Progenitor cell of endocrine pancreas (in vitro differentiated cells): Measurements from ENCODE around the gene C1orf198. TPM values are rescaled to one million over a fixed set of nuclear protein-coding genes. Genes with fewer than 3 reads are reported as not detected.

ENCODE experiments used
- DNase-seq: peaks from one replicate; pipeline ENCODE4 v3.0.0; 2021; ENCODE audit warnings: low spot score; ENCODE audit not compliant: unreplicated experiment
- H3K27ac Mint-ChIP-seq: 2 replicates; pipeline ENCODE4 v1.8.0; 2021; ENCODE audit warnings: mild to moderate bottlenecking, moderate library complexity, mixed read lengths
- H3K27me3 Mint-ChIP-seq: 2 replicates; pipeline ENCODE4 v1.8.0; 2021; ENCODE audit warnings: mixed read lengths
- H3K36me3 Mint-ChIP-seq: 2 replicates; pipeline ENCODE4 v1.8.0; 2022; ENCODE audit warnings: mixed read lengths; ENCODE audit not compliant: insufficient read depth
- H3K4me1 Mint-ChIP-seq: 2 replicates; pipeline ENCODE4 v1.8.0; 2021; ENCODE audit warnings: low read depth, mixed read lengths
- H3K4me3 Mint-ChIP-seq: 2 replicates; pipeline ENCODE4 v1.8.0; 2021; ENCODE audit warnings: low read depth, mild to moderate bottlenecking, moderate library complexity, mixed read lengths
- H3K9me3 Mint-ChIP-seq: 2 replicates; pipeline ENCODE4 v1.8.0; 2021; ENCODE audit warnings: low read depth, mixed read lengths
- total RNA-seq: library from RNA; stranded (reverse); gene quantifications from 2 replicates; pipeline ENCODE4 v1.2.1, GENCODE V29; 2021
- TF ChIP-seq, protein P1 (sequence below): fragments of 200-600 bp; sonication (generic); IDR thresholded peaks from one replicate; pipeline ENCODE4 v1.5.0; 2021; ENCODE audit warnings: antibody characterized with exemption, mild to moderate bottlenecking; ENCODE audit not compliant: unreplicated experiment

C1orf198 gene
- total RNA-seq, 1 donor from 2014 or later = 70.1 TPM

DNA sequence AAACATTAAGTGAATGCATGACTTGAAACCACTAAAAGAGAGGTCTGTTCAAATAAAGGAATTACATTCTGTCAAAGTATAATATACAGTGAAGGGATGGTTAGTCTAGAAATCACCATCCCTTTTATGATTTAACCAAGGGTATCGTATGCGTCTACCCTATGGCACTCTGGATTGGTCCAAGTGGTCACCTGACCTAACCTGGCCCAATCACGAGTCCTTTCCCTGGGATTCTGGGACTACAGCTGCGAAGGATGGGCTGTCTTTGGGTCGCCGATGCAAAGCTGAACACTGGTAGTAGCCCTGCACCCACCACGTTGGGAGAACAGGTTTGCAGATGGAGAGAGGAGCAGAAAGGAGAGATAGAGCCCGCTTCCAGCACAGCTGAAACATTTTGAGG lies 30.4 kb upstream of the C1orf198 start:
- H3K4me1 Mint-ChIP-seq = peaks cover 29% of the 10 kb centered on the region
- TF ChIP-seq, protein P1, sequence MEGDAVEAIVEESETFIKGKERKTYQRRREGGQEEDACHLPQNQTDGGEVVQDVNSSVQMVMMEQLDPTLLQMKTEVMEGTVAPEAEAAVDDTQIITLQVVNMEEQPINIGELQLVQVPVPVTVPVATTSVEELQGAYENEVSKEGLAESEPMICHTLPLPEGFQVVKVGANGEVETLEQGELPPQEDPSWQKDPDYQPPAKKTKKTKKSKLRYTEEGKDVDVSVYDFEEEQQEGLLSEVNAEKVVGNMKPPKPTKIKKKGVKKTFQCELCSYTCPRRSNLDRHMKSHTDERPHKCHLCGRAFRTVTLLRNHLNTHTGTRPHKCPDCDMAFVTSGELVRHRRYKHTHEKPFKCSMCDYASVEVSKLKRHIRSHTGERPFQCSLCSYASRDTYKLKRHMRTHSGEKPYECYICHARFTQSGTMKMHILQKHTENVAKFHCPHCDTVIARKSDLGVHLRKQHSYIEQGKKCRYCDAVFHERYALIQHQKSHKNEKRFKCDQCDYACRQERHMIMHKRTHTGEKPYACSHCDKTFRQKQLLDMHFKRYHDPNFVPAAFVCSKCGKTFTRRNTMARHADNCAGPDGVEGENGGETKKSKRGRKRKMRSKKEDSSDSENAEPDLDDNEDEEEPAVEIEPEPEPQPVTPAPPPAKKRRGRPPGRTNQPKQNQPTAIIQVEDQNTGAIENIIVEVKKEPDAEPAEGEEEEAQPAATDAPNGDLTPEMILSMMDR = no peak
- no peak overlapping the region for H3K4me3 Mint-ChIP-seq
- peaks cover 6% of the 10 kb centered on the region for H3K36me3 Mint-ChIP-seq
- no peaks in the 10 kb centered on the region for H3K27me3 Mint-ChIP-seq
- H3K27ac Mint-ChIP-seq = no peak overlapping the region
- no peaks in the 10 kb centered on the region for H3K9me3 Mint-ChIP-seq
- no peak for DNase-seq

DNA sequence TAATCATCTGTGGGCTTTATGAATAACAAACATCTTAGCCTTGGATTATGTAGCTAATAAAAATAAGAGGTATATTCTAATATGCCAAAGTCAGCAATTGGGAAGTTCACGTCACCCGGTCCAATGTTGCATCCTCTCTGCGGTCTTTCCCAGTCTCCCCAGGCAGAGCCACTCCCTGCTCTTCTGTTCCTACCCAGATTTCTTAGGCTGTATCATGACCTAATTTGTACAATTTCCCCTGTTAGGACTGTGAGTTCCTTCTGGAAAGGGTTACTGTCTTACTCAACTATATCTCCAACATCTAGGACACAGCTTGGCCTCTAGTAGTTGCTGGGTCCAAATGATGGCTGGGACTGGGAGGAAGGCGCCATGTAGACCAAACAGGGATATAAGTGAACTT lies 29.8 kb upstream of the C1orf198 start:
- no peaks in the 10 kb centered on the region for H3K9me3 Mint-ChIP-seq
- DNase-seq = no peak
- no peak overlapping the region for H3K4me3 Mint-ChIP-seq
- no peak overlapping the region for H3K27ac Mint-ChIP-seq
- H3K36me3 Mint-ChIP-seq = peaks cover 1% of the 10 kb centered on the region
- TF ChIP-seq, protein P1 = no peak
- H3K27me3 Mint-ChIP-seq = no peaks in the 10 kb centered on the region
- H3K4me1 Mint-ChIP-seq = peaks cover 29% of the 10 kb centered on the region

DNA sequence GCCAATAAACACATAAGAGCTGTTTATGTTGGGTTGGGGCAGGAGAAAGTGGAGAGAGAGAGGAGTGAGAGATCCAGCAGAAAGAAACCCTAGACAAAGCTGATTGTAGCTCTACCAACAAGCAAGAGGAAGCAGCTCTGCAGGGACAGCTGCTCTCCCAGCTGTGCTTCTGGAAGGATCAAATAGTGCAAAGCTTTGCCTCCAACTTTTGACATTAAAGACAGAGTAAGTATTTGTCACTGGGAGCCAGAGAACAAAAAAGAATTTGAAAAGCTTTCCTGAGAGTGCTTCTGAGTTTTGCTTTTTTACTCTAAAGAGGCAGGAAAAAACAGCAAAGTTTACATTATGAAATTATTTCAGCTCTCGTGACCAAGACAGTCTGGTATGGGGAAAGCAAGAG lies 28.5 kb upstream of the C1orf198 start:
- Mint-ChIP-seq H3K36me3 (no peaks in the 10 kb centered on the region), H3K4me3 (no peak overlapping the region), H3K9me3 (no peaks in the 10 kb centered on the region), H3K27ac (no peak overlapping the region), H3K4me1 (peaks cover 28% of the 10 kb centered on the region), H3K27me3 (no peaks in the 10 kb centered on the region)
- TF ChIP-seq, protein P1 = no peak
- no peak for DNase-seq

DNA sequence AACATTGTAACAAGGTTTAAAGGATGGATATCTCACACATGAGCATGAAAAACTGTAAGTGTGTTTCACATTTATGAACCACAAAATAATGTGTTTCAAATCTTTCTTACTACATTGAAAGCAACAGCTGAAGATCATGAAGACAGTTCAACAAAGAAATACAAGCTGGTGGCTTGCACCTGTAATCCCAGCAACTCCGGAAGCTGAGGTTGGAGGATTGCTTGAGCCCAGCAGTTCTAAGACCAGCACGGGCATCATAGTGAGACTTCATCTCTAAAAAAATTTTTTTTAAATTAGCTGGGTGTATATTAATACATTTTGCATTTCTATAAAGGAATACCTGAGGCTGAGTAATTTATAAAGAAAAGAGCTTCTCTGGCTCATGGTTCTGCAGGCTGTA lies 27.1 kb upstream of the C1orf198 start:
- no peak overlapping the region for H3K27ac Mint-ChIP-seq
- H3K27me3 Mint-ChIP-seq = no peaks in the 10 kb centered on the region
- TF ChIP-seq, protein P1 = no peak
- no peak for DNase-seq
- no peak overlapping the region for H3K4me3 Mint-ChIP-seq
- H3K9me3 Mint-ChIP-seq = no peaks in the 10 kb centered on the region
- peaks cover 17% of the 10 kb centered on the region for H3K4me1 Mint-ChIP-seq
- H3K36me3 Mint-ChIP-seq = no peaks in the 10 kb centered on the region

DNA sequence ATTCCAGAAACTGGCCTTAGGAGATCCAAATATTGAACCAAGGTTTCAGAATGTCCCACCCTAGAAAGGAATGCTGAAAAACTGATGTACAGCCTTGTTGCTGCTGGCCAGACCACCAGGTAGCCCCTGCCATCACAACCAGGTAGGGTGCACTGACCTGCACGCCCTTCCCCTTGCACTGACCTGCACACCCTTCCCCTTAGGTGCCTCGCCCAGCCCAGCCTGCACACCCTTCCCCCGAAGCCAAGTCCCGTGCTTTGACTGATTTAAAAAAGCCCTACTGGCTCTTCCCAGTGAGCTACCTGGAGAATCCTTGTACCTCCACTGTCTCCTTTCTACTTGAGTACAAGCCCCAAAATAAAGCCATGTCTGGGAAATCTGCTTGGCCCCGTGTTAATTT lies 26.3 kb upstream of the C1orf198 start:
- H3K36me3 Mint-ChIP-seq = no peaks in the 10 kb centered on the region
- H3K4me1 Mint-ChIP-seq = peaks cover 11% of the 10 kb centered on the region
- DNase-seq = no peak
- no peaks in the 10 kb centered on the region for H3K9me3 Mint-ChIP-seq
- H3K27ac Mint-ChIP-seq = peak overlapping the region; percentile 44
- H3K27me3 Mint-ChIP-seq = no peaks in the 10 kb centered on the region
- H3K4me3 Mint-ChIP-seq = no peak overlapping the region
- TF ChIP-seq, protein P1 = no peak
